MCF 10A (cell line): ENCODE measurements around the gene TMEM88. TPM values are rescaled to one million over a fixed set of nuclear protein-coding genes. Genes with fewer than 3 reads are reported as not detected.

Source experiments
- BruUV-seq: library from RNA; stranded (reverse); fragments of 400-500 nt; replicated peaks from 2 replicates; lab custom pipeline; 2021; lab: Mats Ljungman, UMichigan
- CTCF ChIA-PET: fragments of 300-600 bp; sonication (Branson Sonifier 250); formaldehyde crosslinking; extraction: SDS; loops from one replicate; lab custom pipeline; 2021; ENCODE audit warnings: antibody characterized with exemption, inconsistent platforms; lab: Yijun Ruan, JAX
- POLR2A ChIA-PET: fragments of 300-600, 350-650 bp; sonication (Branson Sonifier 250); formaldehyde crosslinking; extraction: SDS; loops from one replicate; lab custom pipeline; 2020; ENCODE audit warnings: antibody characterized with exemption, inconsistent platforms; lab: Yijun Ruan, JAX
- DNase-seq: peaks from one replicate; pipeline ENCODE4 v3.0.0-alpha.2; 2018; ENCODE audit not compliant: unreplicated experiment
- H3K27ac Mint-ChIP-seq: one replicate; pipeline ENCODE4 v1.8.0; 2022; ENCODE audit warnings: mild to moderate bottlenecking, low read depth, mixed read lengths; ENCODE audit not compliant: unreplicated experiment
- H3K27me3 Mint-ChIP-seq: one replicate; pipeline ENCODE4 v1.8.0; 2022; ENCODE audit warnings: mixed read lengths; ENCODE audit not compliant: insufficient read depth, unreplicated experiment
- H3K36me3 Mint-ChIP-seq: one replicate; pipeline ENCODE4 v1.8.0; 2022; ENCODE audit warnings: mild to moderate bottlenecking, moderate library complexity, mixed read lengths; ENCODE audit not compliant: insufficient read depth, unreplicated experiment
- H3K4me1 Mint-ChIP-seq: one replicate; pipeline ENCODE4 v1.8.0; 2022; ENCODE audit warnings: mixed read lengths; ENCODE audit not compliant: insufficient read depth, unreplicated experiment
- H3K4me3 Mint-ChIP-seq: one replicate; pipeline ENCODE4 v1.8.0; 2022; ENCODE audit warnings: mild to moderate bottlenecking, moderate library complexity, mixed read lengths; ENCODE audit not compliant: unreplicated experiment
- H3K9me3 Mint-ChIP-seq: one replicate; pipeline ENCODE4 v1.8.0; 2022; ENCODE audit warnings: mixed read lengths; ENCODE audit not compliant: unreplicated experiment
- intact Hi-C: fragments of 100-400 bp; cut with micrococcal nuclease; formaldehyde crosslinking; loops from 2 replicates; pipeline ENCODE4 v1.14.1; 2022
- total RNA-seq: library from RNA; stranded (reverse); gene quantifications from 2 replicates; pipeline ENCODE4 v1.2.3, GENCODE V29; 2022
- TF ChIP-seq, protein P1 (sequence below): fragments of 200-600 bp; IDR thresholded peaks from one replicate; pipeline ENCODE4 v1.8.0; 2022; ENCODE audit warnings: antibody characterized with exemption, mild to moderate bottlenecking; ENCODE audit not compliant: unreplicated experiment

The TMEM88 gene
- total RNA-seq, 1 experiment from 2014 or later, result 4.4 TPM

- CTCF ChIA-PET, result interaction anchor here (0.6 to 5.0 kb wide), 21 partner anchors 9 to 407 kb away, joined by 3 to 60 read pairs (median 4); partner anchors contain the start of genes CHD3 and HES7
- H3K27ac Mint-ChIP-seq, result no peak overlapping the region
- peaks cover 4% of the 10 kb centered on the region for H3K4me1 Mint-ChIP-seq
- TF ChIP-seq, protein P1, sequence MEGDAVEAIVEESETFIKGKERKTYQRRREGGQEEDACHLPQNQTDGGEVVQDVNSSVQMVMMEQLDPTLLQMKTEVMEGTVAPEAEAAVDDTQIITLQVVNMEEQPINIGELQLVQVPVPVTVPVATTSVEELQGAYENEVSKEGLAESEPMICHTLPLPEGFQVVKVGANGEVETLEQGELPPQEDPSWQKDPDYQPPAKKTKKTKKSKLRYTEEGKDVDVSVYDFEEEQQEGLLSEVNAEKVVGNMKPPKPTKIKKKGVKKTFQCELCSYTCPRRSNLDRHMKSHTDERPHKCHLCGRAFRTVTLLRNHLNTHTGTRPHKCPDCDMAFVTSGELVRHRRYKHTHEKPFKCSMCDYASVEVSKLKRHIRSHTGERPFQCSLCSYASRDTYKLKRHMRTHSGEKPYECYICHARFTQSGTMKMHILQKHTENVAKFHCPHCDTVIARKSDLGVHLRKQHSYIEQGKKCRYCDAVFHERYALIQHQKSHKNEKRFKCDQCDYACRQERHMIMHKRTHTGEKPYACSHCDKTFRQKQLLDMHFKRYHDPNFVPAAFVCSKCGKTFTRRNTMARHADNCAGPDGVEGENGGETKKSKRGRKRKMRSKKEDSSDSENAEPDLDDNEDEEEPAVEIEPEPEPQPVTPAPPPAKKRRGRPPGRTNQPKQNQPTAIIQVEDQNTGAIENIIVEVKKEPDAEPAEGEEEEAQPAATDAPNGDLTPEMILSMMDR, result peak; percentile 51
- BruUV-seq, result no TSS peak
- intact Hi-C loops, result loop anchor here (1.0 kb wide), 1 partner anchor 35 kb away; no protein-coding TSS in a partner anchor
- POLR2A ChIA-PET, result interaction anchor here (0.6 to 0.7 kb wide), 3 partner anchors 93 to 170 kb away, joined by 3 read pairs; no protein-coding TSS in a partner anchor
- no peaks in the 10 kb centered on the region for H3K9me3 Mint-ChIP-seq
- H3K27me3 Mint-ChIP-seq, result no peaks in the 10 kb centered on the region
- peaks cover 90% of the 10 kb centered on the region for H3K36me3 Mint-ChIP-seq
- peak; percentile 51 for DNase-seq
- H3K4me3 Mint-ChIP-seq, result no peak overlapping the region
These were observed 42.9 kb downstream of the TMEM88 start for GRCh38 chr17:7897773-7898172.

GRCh38 chr17:7903154-7904103 lies 48.6 kb downstream of the TMEM88 start:
- DNase-seq, result no peak
- ChIA-PET POLR2A (interaction anchor here (0.9 to 2.3 kb wide), 3 partner anchors 12 to 46 kb away, joined by 3 to 10 read pairs (median 3); partner anchors contain the start of genes CNTROB, NAA38, RNF227 and TRAPPC1), CTCF (interaction anchor here (0.6 to 1.9 kb wide), 6 partner anchors 9 to 280 kb away, joined by 3 to 8 read pairs (median 4); no protein-coding TSS in a partner anchor)
- TSS peak; percentile 25 for BruUV-seq
- intact Hi-C loops, result no loop called here
- Mint-ChIP-seq H3K4me1 (no peaks in the 10 kb centered on the region), H3K27me3 (no peaks in the 10 kb centered on the region), H3K36me3 (peaks cover 78% of the 10 kb centered on the region), H3K27ac (peak overlapping the region; percentile 21), H3K9me3 (no peaks in the 10 kb centered on the region), H3K4me3 (no peak overlapping the region)
- TF ChIP-seq, protein P1, result no peak

Other genes starting within 250 kb of the TMEM88 start
- gene FXR2, start 240.2 kb upstream of the TMEM88 start, total RNA-seq, result 60.7 and 65.1 TPM in 2 replicates
- 66.8 and 82.7 TPM in 2 replicates for gene SAT2, start 227.2 kb upstream of the TMEM88 start, total RNA-seq
- gene SHBG, start 224.9 kb upstream of the TMEM88 start, total RNA-seq, result 0.35 and 1.1 TPM in 2 replicates
- gene ATP1B2, start 204.1 kb upstream of the TMEM88 start, total RNA-seq, result not detected in 2 replicates
- gene TP53, start 167.6 kb upstream of the TMEM88 start, total RNA-seq, result 131 and 181 TPM in 2 replicates
- 10.7 and 11.7 TPM in 2 replicates for gene WRAP53, start 166.6 kb upstream of the TMEM88 start, total RNA-seq
- 1.3 and 1.4 TPM in 2 replicates for gene EFNB3, start 149.9 kb upstream of the TMEM88 start, total RNA-seq
- gene DNAH2, start 137.3 kb upstream of the TMEM88 start, total RNA-seq, result 0.05 and 0.12 TPM in 2 replicates
- gene KDM6B, start 20.8 kb upstream of the TMEM88 start, total RNA-seq, result 37.9 and 39.8 TPM in 2 replicates
- 70.2 and 83.4 TPM in 2 replicates for gene NAA38, start 2.5 kb downstream of the TMEM88 start, total RNA-seq
- 23.1 and 23.2 TPM in 2 replicates for gene CYB5D1, start 2.9 kb downstream of the TMEM88 start, total RNA-seq
- gene CHD3, start 33.7 kb downstream of the TMEM88 start, total RNA-seq, result 78.5 and 87.1 TPM in 2 replicates
- 5.6 and 7.4 TPM in 2 replicates for gene RNF227, start 61.2 kb downstream of the TMEM88 start, total RNA-seq
- 4.2 and 10.0 TPM in 2 replicates for gene KCNAB3, start 74.8 kb downstream of the TMEM88 start, total RNA-seq
- gene TRAPPC1, start 76.9 kb downstream of the TMEM88 start, total RNA-seq, result 80.0 and 104 TPM in 2 replicates
- 31.5 and 39.2 TPM in 2 replicates for gene CNTROB, start 77.1 kb downstream of the TMEM88 start, total RNA-seq
- not detected in 2 replicates for gene GUCY2D, start 147.5 kb downstream of the TMEM88 start, total RNA-seq
- 18.5 and 27.6 TPM in 2 replicates for gene ALOX15B, start 184.0 kb downstream of the TMEM88 start, total RNA-seq
- 1.3 TPM in 1 of 2 replicates, not detected in the other for gene ALOX12B, start 232.7 kb downstream of the TMEM88 start, total RNA-seq